Lower lobe of right lung (tissue), 2 donors: ENCODE measurements around the gene ZNF226. TPM values are rescaled to one million over a fixed set of nuclear protein-coding genes. Genes with fewer than 3 reads are reported as not detected.
A peak's percentile ranks its signal among the peaks of the same experiment; 100 is the strongest.
"Not testable (repeated sequence)": the region's sequence is repeated elsewhere in the genome, so short reads cannot be mapped to it uniquely, and the experiment has no call there.

Experiments
- ATAC-seq, 2 donors: fragments of 200-7000 bp; cut with Tn5 transposase; one replicate each; pipeline ENCODE4 v1.9.1; 2020 to 2022; ENCODE audit warnings: mild to moderate bottlenecking in 2 of 2, moderate library complexity in 2 of 2
- DNase-seq: peaks from one replicate; pipeline ENCODE4 v3.0.0-alpha.2; 2020
- H3K27ac ChIP-seq: fragments of 200-600 bp; one replicate; pipeline ENCODE4 v1.8.0; 2022
- H3K27me3 ChIP-seq: fragments of 200-600 bp; one replicate; pipeline ENCODE4 v1.8.0; 2022; ENCODE audit warnings: low read depth
- H3K36me3 ChIP-seq: fragments of 200-600 bp; one replicate; pipeline ENCODE4 v1.8.0; 2022; ENCODE audit warnings: mild to moderate bottlenecking
- H3K4me1 ChIP-seq: fragments of 200-600 bp; one replicate; pipeline ENCODE4 v1.8.0; 2022
- H3K4me3 ChIP-seq: fragments of 200-600 bp; one replicate; pipeline ENCODE4 v1.8.0; 2022; ENCODE audit warnings: mild to moderate bottlenecking
- H3K9me3 ChIP-seq: fragments of 200-600 bp; one replicate; pipeline ENCODE4 v1.8.0; 2022
- CTCF ChIP-seq: fragments of 200-600 bp; IDR thresholded peaks from one replicate; pipeline ENCODE4 v1.8.0; 2022; ENCODE audit warnings: antibody characterized with exemption, mild to moderate bottlenecking
- intact Hi-C: fragments of 100-400 bp; cut with DNase I; formaldehyde crosslinking; loops from one replicate; pipeline ENCODE4 v1.11.0; 2022
- total RNA-seq: library from RNA; stranded (reverse); fragmentation: NEBNext Ultra II Directional; extraction: Animal tissue kit (Norgen Biotek cat#: 25700); gene quantifications from one replicate; pipeline ENCODE4 v1.2.1, GENCODE V29; 2021
- donor health status: DM: no; HTN: yes; CAD: no; lungs with severe emphysema.

The ZNF226 gene
- total RNA-seq, 1 donor from 2014 or later = 17.7 TPM

- ATAC-seq (no peak), DNase-seq (no peak)
- no peaks in the 10 kb centered on the region for H3K4me1 ChIP-seq
- no peak overlapping the region for H3K4me3 ChIP-seq
- no peak overlapping the region for H3K27ac ChIP-seq
- no peak for TF ChIP-seq CTCF
- H3K9me3 ChIP-seq = peaks cover 26% of the 10 kb centered on the region
- intact Hi-C loops = no loop called here
- peaks cover 86% of the 10 kb centered on the region for H3K36me3 ChIP-seq
- H3K27me3 ChIP-seq = no peaks in the 10 kb centered on the region
Observed at GRCh38 chr19:44149776-44150175, 15.1 kb upstream of the ZNF226 start.

- Histone ChIP-seq H3K27ac (no peak overlapping the region), H3K4me1 (no peaks in the 10 kb centered on the region), H3K9me3 (peaks cover 43% of the 10 kb centered on the region), H3K27me3 (no peaks in the 10 kb centered on the region), H3K4me3 (no peak overlapping the region), H3K36me3 (peaks cover 81% of the 10 kb centered on the region)
- DNase-seq = no peak
- intact Hi-C loops = no loop called here
- no peak for ATAC-seq
- TF ChIP-seq CTCF = no peak
Observed at GRCh38 chr19:44151491-44151890, 13.4 kb upstream of the ZNF226 start.

GRCh38 chr19:44156475-44156874, 8.4 kb upstream of the ZNF226 start:
- TF ChIP-seq CTCF = no peak
- Histone ChIP-seq H3K4me3 (no peak overlapping the region), H3K27ac (no peak overlapping the region), H3K4me1 (no peaks in the 10 kb centered on the region), H3K27me3 (no peaks in the 10 kb centered on the region), H3K36me3 (peaks cover 43% of the 10 kb centered on the region), H3K9me3 (peaks cover 88% of the 10 kb centered on the region)
- intact Hi-C loops = no loop called here
- ATAC-seq (no peak), DNase-seq (no peak)

GRCh38 chr19:44163789-44164188, 1.1 kb upstream of the ZNF226 start:
- H3K36me3 ChIP-seq = peaks cover 8% of the 10 kb centered on the region
- no peak for TF ChIP-seq CTCF
- H3K4me3 ChIP-seq = no peak overlapping the region
- DNase-seq = no peak
- no peak overlapping the region for H3K27ac ChIP-seq
- H3K4me1 ChIP-seq = peaks cover 14% of the 10 kb centered on the region
- intact Hi-C loops = no loop called here
- H3K27me3 ChIP-seq = no peaks in the 10 kb centered on the region
- peaks cover 54% of the 10 kb centered on the region for H3K9me3 ChIP-seq
- ATAC-seq = no peak

- intact Hi-C loops = no loop called here
Observed at GRCh38 chr19:44164327-44164672, 600 bp upstream of the ZNF226 start.

GRCh38 chr19:44170660-44171059, 5.8 kb downstream of the ZNF226 start:
- H3K27ac ChIP-seq, H3K4me3 ChIP-seq, ATAC-seq, H3K27me3 ChIP-seq, intact Hi-C loops, H3K4me1 ChIP-seq, DNase-seq: not testable (repeated sequence)
- peaks cover 71% of the 10 kb centered on the region for H3K36me3 ChIP-seq
- peaks cover 79% of the 10 kb centered on the region for H3K9me3 ChIP-seq

More at GRCh38 chr19:44164327-44164672, 600 bp upstream of the ZNF226 start:
- H3K27ac ChIP-seq = peak overlapping the region; percentile 83
- H3K4me1 ChIP-seq = peaks cover 14% of the 10 kb centered on the region
- peaks cover 8% of the 10 kb centered on the region for H3K36me3 ChIP-seq
- H3K4me3 ChIP-seq = peak overlapping the region; percentile 71
- TF ChIP-seq CTCF = no peak
- ATAC-seq (no peak), DNase-seq (no peak)
- H3K27me3 ChIP-seq = no peaks in the 10 kb centered on the region
- peaks cover 53% of the 10 kb centered on the region for H3K9me3 ChIP-seq
